ENCODE data around the gene UROC1.
A peak's percentile ranks its signal among the peaks of the same experiment; 100 is the strongest.

The UROC1 gene

DNA sequence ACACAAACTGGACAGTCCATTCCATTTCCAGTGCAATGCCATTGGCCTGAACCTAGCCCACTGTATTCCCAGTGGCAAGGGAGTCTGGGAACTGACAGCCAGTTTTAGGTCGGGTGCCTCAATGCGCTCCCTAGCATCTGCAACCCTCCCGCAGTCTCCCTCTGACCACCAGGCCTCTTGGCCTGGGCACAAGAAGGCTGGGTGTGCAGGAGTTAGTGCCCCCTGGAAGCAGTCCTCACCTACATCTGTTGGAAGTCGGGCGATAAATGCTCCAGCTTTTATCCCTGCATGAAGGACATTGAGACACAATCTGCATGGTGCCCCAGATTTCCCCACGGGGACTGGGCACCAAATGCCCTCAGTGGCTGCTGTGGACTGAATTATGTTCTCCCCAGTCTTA, 28.4 kb upstream of the UROC1 start:
- Histone ChIP-seq H3K4me3 (ENCODE audit: insufficient read length, low read depth) (no peak overlapping the region), H3K4me1 (ENCODE audit: insufficient read depth, insufficient read length) (peaks cover 24% of the 10 kb centered on the region), H3K9me3 (ENCODE audit: insufficient read depth, low read length) (no peaks in the 10 kb centered on the region), H3K27me3 (ENCODE audit: insufficient read depth, insufficient read length) (peaks cover 31% of the 10 kb centered on the region), H3K36me3 (ENCODE audit: insufficient read depth, insufficient read length, low read length) (no peaks in the 10 kb centered on the region), H3K9ac (ENCODE audit: insufficient read length, low read depth) (no peak overlapping the region)
- DNase-seq (ENCODE audit: low read depth, low spot score), result no peak
- TF ChIP-seq SUZ12 (IDR thresholded peaks at IDR 0.05; ENCODE audit: extremely low read depth, insufficient read depth, insufficient read length), result no peak

- Histone ChIP-seq H3K4me3 (ENCODE audit: insufficient read length, low read depth) (no peak overlapping the region), H3K4me1 (ENCODE audit: insufficient read depth, insufficient read length) (peaks cover 19% of the 10 kb centered on the region), H3K27me3 (ENCODE audit: insufficient read depth, insufficient read length) (peaks cover 29% of the 10 kb centered on the region), H3K9ac (ENCODE audit: insufficient read length, low read depth) (no peak overlapping the region), H3K36me3 (ENCODE audit: insufficient read depth, insufficient read length, low read length) (no peaks in the 10 kb centered on the region), H3K9me3 (ENCODE audit: insufficient read depth, low read length) (no peaks in the 10 kb centered on the region)
- TF ChIP-seq SUZ12 (IDR thresholded peaks at IDR 0.05; ENCODE audit: extremely low read depth, insufficient read depth, insufficient read length) (no peak), YY1 (IDR thresholded peaks at IDR 0.05; ENCODE audit: insufficient read depth, insufficient read length) (no peak), ZNF274 (IDR thresholded peaks at IDR 0.05; ENCODE audit: low read depth, low read length) (no peak)
- DNase-seq (ENCODE audit: low read depth, low spot score), result no peak
These were observed 28.0 kb upstream of the UROC1 start for GRCh38 chr3:126545544-126545943.

GRCh38 chr3:126544596-126545281, 27.2 kb upstream of the UROC1 start:
- DNase-seq (ENCODE audit: low read depth, low spot score), result no peak
- H3K27me3 ChIP-seq (ENCODE audit: insufficient read depth, insufficient read length), result peaks cover 28% of the 10 kb centered on the region

GRCh38 chr3:126543457-126544061, 26.0 kb upstream of the UROC1 start:
- Histone ChIP-seq H3K9me3 (ENCODE audit: insufficient read depth, low read length) (no peaks in the 10 kb centered on the region), H3K9ac (ENCODE audit: insufficient read length, low read depth) (no peak overlapping the region), H3K4me1 (ENCODE audit: insufficient read depth, insufficient read length) (peaks cover 14% of the 10 kb centered on the region), H3K27me3 (ENCODE audit: insufficient read depth, insufficient read length) (peaks cover 22% of the 10 kb centered on the region), H3K36me3 (ENCODE audit: insufficient read depth, insufficient read length, low read length) (no peaks in the 10 kb centered on the region), H3K4me3 (ENCODE audit: insufficient read length, low read depth) (no peak overlapping the region)
- TF ChIP-seq ZNF274 (IDR thresholded peaks at IDR 0.05; ENCODE audit: low read depth, low read length) (no peak), YY1 (IDR thresholded peaks at IDR 0.05; ENCODE audit: insufficient read depth, insufficient read length) (no peak), SUZ12 (IDR thresholded peaks at IDR 0.05; ENCODE audit: extremely low read depth, insufficient read depth, insufficient read length) (no peak)
- DNase-seq (ENCODE audit: low read depth, low spot score), result no peak

More at GRCh38 chr3:126544596-126545281, 27.2 kb upstream of the UROC1 start:
- H3K9me3 ChIP-seq (ENCODE audit: insufficient read depth, low read length), result no peaks in the 10 kb centered on the region
- H3K36me3 ChIP-seq (ENCODE audit: insufficient read depth, insufficient read length, low read length), result no peaks in the 10 kb centered on the region
- TF ChIP-seq SUZ12 (IDR thresholded peaks at IDR 0.05; ENCODE audit: extremely low read depth, insufficient read depth, insufficient read length) (no peak), YY1 (IDR thresholded peaks at IDR 0.05; ENCODE audit: insufficient read depth, insufficient read length) (no peak), ZNF274 (IDR thresholded peaks at IDR 0.05; ENCODE audit: low read depth, low read length) (no peak)
- no peak overlapping the region for H3K4me3 ChIP-seq (ENCODE audit: insufficient read length, low read depth)
- peak overlapping the region; percentile 3 for H3K9ac ChIP-seq (ENCODE audit: insufficient read length, low read depth)
- H3K4me1 ChIP-seq (ENCODE audit: insufficient read depth, insufficient read length), result peaks cover 16% of the 10 kb centered on the region

GRCh38 chr3:126542340-126543241, 25.0 kb upstream of the UROC1 start:
- no peak overlapping the region for H3K4me3 ChIP-seq (ENCODE audit: insufficient read length, low read depth)
- no peak for TF ChIP-seq SUZ12 (IDR thresholded peaks at IDR 0.05; ENCODE audit: extremely low read depth, insufficient read depth, insufficient read length)
- no peak for TF ChIP-seq ZNF274 (IDR thresholded peaks at IDR 0.05; ENCODE audit: low read depth, low read length)
- TF ChIP-seq YY1 (IDR thresholded peaks at IDR 0.05; ENCODE audit: insufficient read depth, insufficient read length), result no peak
- peaks cover 15% of the 10 kb centered on the region for H3K27me3 ChIP-seq (ENCODE audit: insufficient read depth, insufficient read length)
- DNase-seq (ENCODE audit: low read depth, low spot score), result no peak
- peaks cover 9% of the 10 kb centered on the region for H3K4me1 ChIP-seq (ENCODE audit: insufficient read depth, insufficient read length)
- no peaks in the 10 kb centered on the region for H3K36me3 ChIP-seq (ENCODE audit: insufficient read depth, insufficient read length, low read length)
- no peaks in the 10 kb centered on the region for H3K9me3 ChIP-seq (ENCODE audit: insufficient read depth, low read length)
- H3K9ac ChIP-seq (ENCODE audit: insufficient read length, low read depth), result no peak overlapping the region

- TF ChIP-seq YY1 (IDR thresholded peaks at IDR 0.05; ENCODE audit: insufficient read depth, insufficient read length) (no peak), SUZ12 (IDR thresholded peaks at IDR 0.05; ENCODE audit: extremely low read depth, insufficient read depth, insufficient read length) (no peak), ZNF274 (IDR thresholded peaks at IDR 0.05; ENCODE audit: low read depth, low read length) (no peak)
These were observed 24.2 kb upstream of the UROC1 start for GRCh38 chr3:126541628-126542339.

More at GRCh38 chr3:126541628-126542339, 24.2 kb upstream of the UROC1 start:
- Histone ChIP-seq H3K4me3 (ENCODE audit: insufficient read length, low read depth) (no peak overlapping the region), H3K27me3 (ENCODE audit: insufficient read depth, insufficient read length) (peaks cover 7% of the 10 kb centered on the region), H3K36me3 (ENCODE audit: insufficient read depth, insufficient read length, low read length) (no peaks in the 10 kb centered on the region), H3K9ac (ENCODE audit: insufficient read length, low read depth) (no peak overlapping the region), H3K4me1 (ENCODE audit: insufficient read depth, insufficient read length) (peaks cover 9% of the 10 kb centered on the region), H3K9me3 (ENCODE audit: insufficient read depth, low read length) (no peaks in the 10 kb centered on the region)
- no peak for DNase-seq (ENCODE audit: low read depth, low spot score)

Data from NT2/D1 (cell line).